B cell (primary cell): ENCODE data around the gene FAM53A.

Experiments used
- EZH2 ChIP-seq: IDR thresholded peaks from 2 replicates; pipeline ENCODE4 v1.6.1; 2012; ENCODE audit warnings: borderline replicate concordance, low read depth, mild to moderate bottlenecking, moderate library complexity, low read length; ENCODE audit not compliant: insufficient read depth, poor library complexity, severe bottlenecking
- TF ChIP-seq, protein P1 (sequence below): fragments of 200-600 bp; IDR thresholded peaks from one replicate; pipeline ENCODE4 v1.8.0; 2022; ENCODE audit warnings: antibody characterized with exemption, mild to moderate bottlenecking

DNA sequence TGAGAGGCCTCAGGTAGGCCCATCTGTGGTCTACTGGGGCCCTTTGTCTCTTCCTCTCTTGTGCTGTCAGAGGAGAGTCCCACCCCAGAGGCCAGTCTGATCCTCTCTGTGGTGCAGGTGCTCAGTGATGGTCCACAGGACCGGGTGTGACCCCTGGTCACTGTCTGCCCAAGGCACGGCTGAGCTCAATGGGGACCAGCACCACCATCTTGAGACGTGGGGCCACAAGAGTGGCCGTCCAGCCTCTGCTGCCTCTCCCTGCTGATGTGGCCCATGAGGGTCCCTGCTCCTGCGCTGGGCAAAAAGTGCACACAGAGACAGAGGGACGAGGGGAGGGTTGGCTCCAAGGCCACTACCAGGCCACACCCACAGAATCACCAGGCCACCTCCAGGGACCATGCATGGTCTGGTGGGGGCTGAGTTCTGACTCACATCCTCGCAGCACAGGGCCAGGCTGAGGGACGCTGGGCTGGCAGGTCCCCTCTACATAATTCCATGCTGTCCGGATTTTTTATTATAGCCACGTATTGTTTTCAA, 88.3 kb downstream of the FAM53A start:
- TF ChIP-seq, protein P1, sequence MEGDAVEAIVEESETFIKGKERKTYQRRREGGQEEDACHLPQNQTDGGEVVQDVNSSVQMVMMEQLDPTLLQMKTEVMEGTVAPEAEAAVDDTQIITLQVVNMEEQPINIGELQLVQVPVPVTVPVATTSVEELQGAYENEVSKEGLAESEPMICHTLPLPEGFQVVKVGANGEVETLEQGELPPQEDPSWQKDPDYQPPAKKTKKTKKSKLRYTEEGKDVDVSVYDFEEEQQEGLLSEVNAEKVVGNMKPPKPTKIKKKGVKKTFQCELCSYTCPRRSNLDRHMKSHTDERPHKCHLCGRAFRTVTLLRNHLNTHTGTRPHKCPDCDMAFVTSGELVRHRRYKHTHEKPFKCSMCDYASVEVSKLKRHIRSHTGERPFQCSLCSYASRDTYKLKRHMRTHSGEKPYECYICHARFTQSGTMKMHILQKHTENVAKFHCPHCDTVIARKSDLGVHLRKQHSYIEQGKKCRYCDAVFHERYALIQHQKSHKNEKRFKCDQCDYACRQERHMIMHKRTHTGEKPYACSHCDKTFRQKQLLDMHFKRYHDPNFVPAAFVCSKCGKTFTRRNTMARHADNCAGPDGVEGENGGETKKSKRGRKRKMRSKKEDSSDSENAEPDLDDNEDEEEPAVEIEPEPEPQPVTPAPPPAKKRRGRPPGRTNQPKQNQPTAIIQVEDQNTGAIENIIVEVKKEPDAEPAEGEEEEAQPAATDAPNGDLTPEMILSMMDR: no peak
- no peak for TF ChIP-seq EZH2
